Measurements from ENCODE around the gene LDLRAD4.

GRCh38 chr18:13610555-13611141, 392.1 kb downstream of the LDLRAD4 start:
- TF ChIP-seq, protein P1, sequence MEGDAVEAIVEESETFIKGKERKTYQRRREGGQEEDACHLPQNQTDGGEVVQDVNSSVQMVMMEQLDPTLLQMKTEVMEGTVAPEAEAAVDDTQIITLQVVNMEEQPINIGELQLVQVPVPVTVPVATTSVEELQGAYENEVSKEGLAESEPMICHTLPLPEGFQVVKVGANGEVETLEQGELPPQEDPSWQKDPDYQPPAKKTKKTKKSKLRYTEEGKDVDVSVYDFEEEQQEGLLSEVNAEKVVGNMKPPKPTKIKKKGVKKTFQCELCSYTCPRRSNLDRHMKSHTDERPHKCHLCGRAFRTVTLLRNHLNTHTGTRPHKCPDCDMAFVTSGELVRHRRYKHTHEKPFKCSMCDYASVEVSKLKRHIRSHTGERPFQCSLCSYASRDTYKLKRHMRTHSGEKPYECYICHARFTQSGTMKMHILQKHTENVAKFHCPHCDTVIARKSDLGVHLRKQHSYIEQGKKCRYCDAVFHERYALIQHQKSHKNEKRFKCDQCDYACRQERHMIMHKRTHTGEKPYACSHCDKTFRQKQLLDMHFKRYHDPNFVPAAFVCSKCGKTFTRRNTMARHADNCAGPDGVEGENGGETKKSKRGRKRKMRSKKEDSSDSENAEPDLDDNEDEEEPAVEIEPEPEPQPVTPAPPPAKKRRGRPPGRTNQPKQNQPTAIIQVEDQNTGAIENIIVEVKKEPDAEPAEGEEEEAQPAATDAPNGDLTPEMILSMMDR (IDR thresholded peaks at IDR 0.05) = no peak
- no peak for TF ChIP-seq POLR2AphosphoS5 (IDR thresholded peaks at IDR 0.05)

All from upper lobe of left lung (tissue), 4 donors.